ENCODE data around the gene YAF2.

GRCh38 chr12:42135259-42135814 lies 102.7 kb downstream of the YAF2 start:
- TF ChIP-seq REST (IDR thresholded peaks at IDR 0.05; ENCODE audit: low read depth) (no peak), EP300 (IDR thresholded peaks at IDR 0.05; ENCODE audit: borderline replicate concordance) (no peak), RAD21 (IDR thresholded peaks at IDR 0.05; ENCODE audit: low read depth) (no peak), MAX (IDR thresholded peaks at IDR 0.05) (no peak)

Data from Ishikawa (cell line).